Measurements from ENCODE around the gene ABLIM1.

DNA sequence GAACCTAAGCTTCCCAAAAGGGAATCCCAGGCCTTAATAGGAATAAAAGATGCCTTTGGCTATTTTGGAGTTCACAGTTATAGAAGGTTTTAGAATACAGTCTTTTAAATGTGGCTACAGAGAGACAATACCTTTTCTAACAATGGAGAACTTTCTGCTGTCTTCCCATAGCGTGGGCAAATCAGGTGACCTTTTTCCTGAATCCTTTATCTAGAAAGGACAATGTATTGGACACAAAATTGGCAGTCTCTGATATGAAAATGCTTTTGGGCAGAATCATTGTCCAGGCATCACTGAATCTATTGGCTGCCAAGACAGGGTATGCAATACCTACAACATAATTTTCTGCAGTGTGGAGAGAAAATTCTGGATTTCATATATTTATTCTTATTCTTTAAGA is 7.8 kb upstream of the ABLIM1 start:
- TF ChIP-seq EP300 (IDR thresholded peaks at IDR 0.05), result no peak
- TF ChIP-seq, protein P1, sequence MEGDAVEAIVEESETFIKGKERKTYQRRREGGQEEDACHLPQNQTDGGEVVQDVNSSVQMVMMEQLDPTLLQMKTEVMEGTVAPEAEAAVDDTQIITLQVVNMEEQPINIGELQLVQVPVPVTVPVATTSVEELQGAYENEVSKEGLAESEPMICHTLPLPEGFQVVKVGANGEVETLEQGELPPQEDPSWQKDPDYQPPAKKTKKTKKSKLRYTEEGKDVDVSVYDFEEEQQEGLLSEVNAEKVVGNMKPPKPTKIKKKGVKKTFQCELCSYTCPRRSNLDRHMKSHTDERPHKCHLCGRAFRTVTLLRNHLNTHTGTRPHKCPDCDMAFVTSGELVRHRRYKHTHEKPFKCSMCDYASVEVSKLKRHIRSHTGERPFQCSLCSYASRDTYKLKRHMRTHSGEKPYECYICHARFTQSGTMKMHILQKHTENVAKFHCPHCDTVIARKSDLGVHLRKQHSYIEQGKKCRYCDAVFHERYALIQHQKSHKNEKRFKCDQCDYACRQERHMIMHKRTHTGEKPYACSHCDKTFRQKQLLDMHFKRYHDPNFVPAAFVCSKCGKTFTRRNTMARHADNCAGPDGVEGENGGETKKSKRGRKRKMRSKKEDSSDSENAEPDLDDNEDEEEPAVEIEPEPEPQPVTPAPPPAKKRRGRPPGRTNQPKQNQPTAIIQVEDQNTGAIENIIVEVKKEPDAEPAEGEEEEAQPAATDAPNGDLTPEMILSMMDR (IDR thresholded peaks at IDR 0.05), result no peak
- TF ChIP-seq POLR2A (IDR thresholded peaks at IDR 0.05), result no peak
- TF ChIP-seq POLR2AphosphoS5 (IDR thresholded peaks at IDR 0.05), result no peak

Data from suprapubic skin (tissue), 4 donors.